H1 (cell line): ENCODE results near the gene DHDH. TPM values are rescaled to one million over a fixed set of nuclear protein-coding genes. Genes with fewer than 3 reads are reported as not detected.

Source experiments
- CTCF ChIA-PET: fragments of 300-600 bp; sonication (Branson Sonifier 250); formaldehyde crosslinking; loops from one replicate; lab custom pipeline; 2021; ENCODE audit not compliant: partially characterized antibody; lab: Charles Lee
- POLR2A ChIA-PET: fragments of 300-600 bp; sonication (Branson Sonifier 250); formaldehyde crosslinking; loops from one replicate; lab custom pipeline; 2021; ENCODE audit warnings: inconsistent platforms; ENCODE audit not compliant: partially characterized antibody; lab: Charles Lee
- DNase-seq, 2 experiments: peaks; one replicate each; pipeline versions ENCODE4 v3.0.0 to v3.0.0-alpha.2; 2010 to 2022; ENCODE audit warnings: low spot score in 2 of 2, low read depth in 1 of 2, mixed read lengths in 1 of 2
- FAIRE-seq: peaks from 2 replicates; lab custom pipeline; 2011; peaks lifted over from hg19 to GRCh38; lab: Jason Lieb, UNC
- H2AFZ ChIP-seq: 2 replicates; pipeline ENCODE4 v1.8.1; 2012; ENCODE audit warnings: low read length, inconsistent platforms
- H2AK5ac ChIP-seq: 2 replicates; pipeline ENCODE4 v1.6.1; 2013; ENCODE audit warnings: low read depth, low read length
- H2BK120ac ChIP-seq: replicated peaks from 2 replicates; pipeline ENCODE3; 2013; ENCODE audit warnings: low read depth, low read length, inconsistent platforms
- H2BK12ac ChIP-seq: 2 replicates; pipeline ENCODE4 v1.6.1; 2013; ENCODE audit warnings: low read depth, low read length
- H2BK15ac ChIP-seq: 2 replicates; pipeline ENCODE4 v1.6.1; 2013; ENCODE audit warnings: low read length
- H2BK20ac ChIP-seq: 2 replicates; pipeline ENCODE4 v1.6.1; 2013; ENCODE audit warnings: low read length
- H2BK5ac ChIP-seq: 2 replicates; pipeline ENCODE4 v1.6.1; 2013; ENCODE audit warnings: low read depth, low read length
- H3K14ac ChIP-seq: 2 replicates; pipeline ENCODE4 v1.6.1; 2013; ENCODE audit warnings: inconsistent platforms; ENCODE audit not compliant: insufficient read length
- H3K18ac ChIP-seq: 2 replicates; pipeline ENCODE4 v1.6.1; 2013; ENCODE audit warnings: low read length; ENCODE audit errors: extremely low read depth
- H3K23ac ChIP-seq: 2 replicates; pipeline ENCODE4 v1.6.1; 2013; ENCODE audit warnings: inconsistent platforms; ENCODE audit not compliant: insufficient read length
- H3K23me2 ChIP-seq: 2 replicates; pipeline ENCODE4 v1.6.1; 2013; ENCODE audit warnings: low read depth, low read length
- H3K27ac ChIP-seq: 2 replicates; pipeline ENCODE4 v1.6.1; 2011; ENCODE audit warnings: low read depth, low read length, inconsistent platforms
- H3K27me3 ChIP-seq, 4 experiments: replicated peaks in 1 of 4; 1 replicate in 1 of 4; 2 replicates in 3 of 4; pipeline versions ENCODE4 v1.6.1 to v1.8.1; 2011 to 2013; ENCODE audit warnings: low read length in 3 of 4, mild to moderate bottlenecking in 3 of 4, inconsistent platforms in 2 of 4, mixed read lengths in 2 of 4, moderate library complexity in 1 of 4; ENCODE audit not compliant: control insufficient read depth in 3 of 4, insufficient read depth in 3 of 4; ENCODE audit errors: extremely low read depth in 1 of 4
- H3K36me3 ChIP-seq, 4 experiments: 2 replicates each; pipeline versions ENCODE4 v1.6.1 to v1.8.1; 2011 to 2013; ENCODE audit warnings: mild to moderate bottlenecking in 4 of 4, low read length in 3 of 4, moderate library complexity in 2 of 4, control low read depth in 1 of 4, inconsistent platforms in 1 of 4; ENCODE audit not compliant: insufficient read depth in 4 of 4, control insufficient read depth in 2 of 4
- H3K4ac ChIP-seq: replicated peaks from 2 replicates; pipeline ENCODE3; 2013; ENCODE audit warnings: low read length, low read depth, mixed read lengths, inconsistent platforms; ENCODE audit not compliant: insufficient read length
- H3K4me1 ChIP-seq, 4 experiments: replicated peaks in 1 of 4; 1 replicate in 1 of 4; 2 replicates in 3 of 4; pipeline versions ENCODE4 v1.6.1 to v1.8.1; 2011 to 2013; ENCODE audit warnings: low read length in 3 of 4, inconsistent platforms in 2 of 4, mixed read lengths in 1 of 4; ENCODE audit not compliant: insufficient read depth in 4 of 4, control insufficient read depth in 3 of 4
- H3K4me2 ChIP-seq, 2 experiments: 2 replicates each; pipeline versions ENCODE4 v1.6.1 to v1.8.1; 2011 to 2013; ENCODE audit warnings: low read depth in 2 of 2, low read length in 2 of 2, control low read depth in 1 of 2, inconsistent platforms in 1 of 2, mild to moderate bottlenecking in 1 of 2; ENCODE audit not compliant: insufficient read depth in 1 of 2
- H3K4me3 ChIP-seq, 4 experiments: fragments of 200-600, 300-600 bp in 1 of 4; sonication (generic), shearing (Covaris generic), sonication (Bioruptor Twin) in 1 of 4; 2 replicates each; pipeline versions ENCODE4 v1.5.1 to v1.8.1; 2011 to 2016; ENCODE audit warnings: low read length in 4 of 4, low read depth in 3 of 4, control low read depth in 2 of 4, inconsistent platforms in 2 of 4, mild to moderate bottlenecking in 2 of 4, mixed read lengths in 1 of 4, moderate library complexity in 1 of 4; ENCODE audit not compliant: insufficient read depth in 2 of 4; ENCODE audit errors: extremely low read depth in 1 of 4
- H3K56ac ChIP-seq: replicated peaks from 2 replicates; pipeline ENCODE3; 2013; ENCODE audit warnings: low read depth, mild to moderate bottlenecking, mixed read lengths, low read length, inconsistent platforms; ENCODE audit not compliant: insufficient read length
- H3K79me1 ChIP-seq: 2 replicates; pipeline ENCODE4 v1.6.1; 2013; ENCODE audit warnings: low read depth, low read length, control low read depth
- H3K79me2 ChIP-seq, 2 experiments: 2 replicates each; pipeline versions ENCODE4 v1.6.1 to v1.8.1; 2012 to 2013; ENCODE audit warnings: low read length in 2 of 2, mild to moderate bottlenecking in 2 of 2, inconsistent platforms in 1 of 2; ENCODE audit not compliant: insufficient read depth in 2 of 2, control insufficient read depth in 1 of 2
- H3K9ac ChIP-seq, 4 experiments: replicated peaks in 1 of 4; 1 replicate in 1 of 4; 2 replicates in 3 of 4; pipeline versions ENCODE4 v1.6.1 to v1.8.1; 2011 to 2013; ENCODE audit warnings: low read depth in 3 of 4, low read length in 3 of 4, control low read depth in 2 of 4, mild to moderate bottlenecking in 2 of 4, moderate library complexity in 2 of 4, inconsistent platforms in 1 of 4; ENCODE audit errors: extremely low read depth in 1 of 4
- H3K9me3 ChIP-seq, 2 experiments: 2 replicates each; pipeline versions ENCODE4 v1.6.1 to v1.8.1; 2012 to 2013; ENCODE audit warnings: mild to moderate bottlenecking in 2 of 2, moderate library complexity in 2 of 2, control low read depth in 1 of 2, inconsistent platforms in 1 of 2, low read depth in 1 of 2, low read length in 1 of 2, mixed read lengths in 1 of 2; ENCODE audit not compliant: insufficient read depth in 2 of 2
- H4K20me1 ChIP-seq, 2 experiments: replicated peaks in 1 of 2; 2 replicates each; pipeline versions ENCODE3 to v1.8.1; 2011 to 2013; ENCODE audit warnings: inconsistent platforms in 2 of 2, low read length in 2 of 2, mild to moderate bottlenecking in 1 of 2; ENCODE audit not compliant: insufficient read depth in 2 of 2, control insufficient read depth in 1 of 2
- H4K5ac ChIP-seq: 2 replicates; pipeline ENCODE4 v1.6.1; 2013; ENCODE audit warnings: low read length, low read depth, mixed read lengths, inconsistent platforms; ENCODE audit not compliant: insufficient read length
- H4K8ac ChIP-seq: 2 replicates; pipeline ENCODE4 v1.8.0; 2013; ENCODE audit warnings: mild to moderate bottlenecking, moderate library complexity, low read length, inconsistent platforms; ENCODE audit not compliant: insufficient read depth; ENCODE audit errors: extremely low read depth
- H4K91ac ChIP-seq: replicated peaks from 2 replicates; pipeline ENCODE3; 2013; ENCODE audit warnings: low read length, mixed read lengths, inconsistent platforms; ENCODE audit not compliant: insufficient read length
- ASH2L ChIP-seq: fragments of 200-600, 300-600 bp; sonication (generic); IDR thresholded peaks from one replicate; pipeline ENCODE4 v1.7.1; 2017; ENCODE audit warnings: low read length
- CBX8 ChIP-seq: fragments of 300-800, 300-1000 bp; sonication (generic); IDR thresholded peaks from 2 replicates; pipeline ENCODE4 v1.7.1; 2016; ENCODE audit warnings: low read depth, low read length, borderline replicate concordance
- CTCF ChIP-seq, 3 experiments: IDR thresholded peaks; 1 replicate in 2 of 3; 2 replicates in 1 of 3; pipeline versions ENCODE4 v1.5.1 to v1.6.1; 2011; ENCODE audit warnings: low read length in 3 of 3, mild to moderate bottlenecking in 3 of 3, inconsistent platforms in 2 of 3, low read depth in 1 of 3, moderate library complexity in 1 of 3; ENCODE audit not compliant: insufficient read depth in 1 of 3; ENCODE audit errors: control extremely low read depth in 1 of 3
- JUND ChIP-seq: IDR thresholded peaks from 2 replicates; pipeline ENCODE4 v1.6.1; 2011; ENCODE audit warnings: mild to moderate bottlenecking, improper control_type of control experiment, low read length
- MAX ChIP-seq: IDR thresholded peaks from 2 replicates; pipeline ENCODE4 v1.6.1; 2012; ENCODE audit warnings: inconsistent platforms
- NRF1 ChIP-seq: IDR thresholded peaks from 2 replicates; pipeline ENCODE4 v1.6.1; 2011; ENCODE audit warnings: mild to moderate bottlenecking, low read depth, low read length, improper control_type of control experiment
- PHF8 ChIP-seq: fragments of 200-600 bp; sonication (generic); conservative IDR thresholded peaks from 2 replicates; pipeline ENCODE4 v1.7.1; 2012; ENCODE audit warnings: low read depth, mild to moderate bottlenecking, inconsistent platforms, low read length, moderate library complexity
- SIN3A ChIP-seq, 2 experiments: IDR thresholded peaks in 1 of 2; conservative IDR thresholded peaks in 1 of 2; 2 replicates each; pipeline ENCODE4 v1.6.1; 2011 to 2012; ENCODE audit warnings: low read length in 2 of 2, improper control_type of control experiment in 1 of 2, low read depth in 1 of 2, mild to moderate bottlenecking in 1 of 2
- SP2 ChIP-seq: IDR thresholded peaks from 2 replicates; pipeline ENCODE4 v1.6.1; 2012; ENCODE audit warnings: mild to moderate bottlenecking, low read length, inconsistent platforms
- TBP ChIP-seq: IDR thresholded peaks from 2 replicates; pipeline ENCODE4 v1.6.1; 2011; ENCODE audit warnings: low read depth, low read length, improper control_type of control experiment
- ZNF274 ChIP-seq: IDR thresholded peaks from 2 replicates; pipeline ENCODE4 v1.7.0; 2012; ENCODE audit warnings: low read length, borderline replicate concordance; ENCODE audit errors: extremely low read depth
- WGBS, 2 experiments: shearing (Covaris generic) in 1 of 2; methylation state at CpG; one replicate each; pipeline versions ENCODE4 v1.1.6 to v1.1.7; 2013 to 2015; ENCODE audit warnings: low lambda C conversion rate in 2 of 2, mixed read lengths in 2 of 2, inconsistent platforms in 1 of 2, low coverage in 1 of 2, missing lambda C conversion rate in 1 of 2; ENCODE audit not compliant: insufficient replicate concordance in 2 of 2, insufficient coverage in 1 of 2, insufficient read length in 1 of 2; ENCODE audit errors: extremely low coverage in 1 of 2, missing lambda C conversion rate in 1 of 2; 5-methylcytosine and 5-hydroxymethylcytosine counted together
- polyA plus RNA-seq, 7 experiments: library from polyadenylated mRNA; depleted of rRNA in 3 of 7; stranded (reverse) in 5 of 7; unstranded in 2 of 7; fragments of >200 nt in 5 of 7; fragments of 200-250 nt in 2 of 7; gene quantifications; 1 replicate in 5 of 7; 2 replicates in 1 of 7; 4 replicates in 1 of 7; pipeline versions ENCODE4 v1.2.1 to v1.2.3, GENCODE V29; 2011 to 2013; ENCODE audit warnings: missing spikeins in 2 of 7, mixed read lengths in 2 of 7
- total RNA-seq: library from RNA; stranded (reverse); fragmentation: NEBNext Ultra II Directional; extraction: Animal tissue kit (Norgen Biotek cat#: 25700); gene quantifications from 2 replicates; pipeline ENCODE4 v1.2.1, GENCODE V29; 2021

Gene DHDH
- total and polyA plus RNA-seq, 2 of the 8 experiments (the other 6 are each of a cell fraction or from before 2014, with no cell fraction given) = 2.2 to 2.8 TPM

GRCh38 chr19:48985711-48986110, 52.2 kb downstream of the DHDH start:
- H3K4me3 ChIP-seq = no peak overlapping the region
- 98% methylated on average over 13 of the region's 13 CpGs; no CpG with 5 or more reads in 1 of the 2 experiments for WGBS, 2 experiments
- no peaks in the 10 kb centered on the region for H3K79me2 ChIP-seq
- H3K36me3 ChIP-seq = peaks cover 3 to 43% (median 10%) of the 10 kb centered on the region in 4 experiments; a peak in 5 of 8 replicates
- H2BK5ac ChIP-seq = no peak overlapping the region
- no peaks in the 10 kb centered on the region for H3K9me3 ChIP-seq
- no peak overlapping the region for H3K4me2 ChIP-seq
- ChIA-PET POLR2A (no interaction called here), CTCF (interaction anchor here (0.9 to 1.7 kb wide), 3 partner anchors 9 to 51 kb away, joined by 3 to 7 read pairs (median 3); no protein-coding TSS in a partner anchor)
- no peak overlapping the region for H3K14ac ChIP-seq
- H4K91ac ChIP-seq = no peak overlapping the region
- no peak overlapping the region for H4K5ac ChIP-seq
- FAIRE-seq (no peak), DNase-seq (no peak)
- H3K23me2 ChIP-seq = no peaks in the 10 kb centered on the region
- H2BK12ac ChIP-seq = no peak overlapping the region
- no peak overlapping the region for H4K8ac ChIP-seq
- H3K27ac ChIP-seq = no peak overlapping the region
- H2AK5ac ChIP-seq = no peak overlapping the region
- no peaks in the 10 kb centered on the region for H3K27me3 ChIP-seq
- H2BK120ac ChIP-seq = no peak overlapping the region
- H3K9ac ChIP-seq = no peak overlapping the region
- no peak overlapping the region for H2BK15ac ChIP-seq
- no peak overlapping the region for H3K56ac ChIP-seq
- H3K4ac ChIP-seq = no peak overlapping the region
- no peak overlapping the region for H3K18ac ChIP-seq
- peaks cover 0 to 5% of the 10 kb centered on the region in 2 experiments for H4K20me1 ChIP-seq
- no peaks in the 10 kb centered on the region for H3K4me1 ChIP-seq
- H3K23ac ChIP-seq = no peak overlapping the region
- H2AFZ ChIP-seq = no peak overlapping the region
- H3K79me1 ChIP-seq = no peaks in the 10 kb centered on the region
- H2BK20ac ChIP-seq = no peak overlapping the region
- TF ChIP-seq PHF8 (no peak), MAX (no peak), ZNF274 (no peak), NRF1 (no peak), ASH2L (no peak), JUND (no peak), CTCF (IDR thresholded peaks at IDR 0.05; ENCODE audit: control extremely low read depth in 1 of 3, insufficient read depth in 1 of 3, low read depth in 1 of 3, low read length in 3 of 3) (no peak), SIN3A (conservative IDR thresholded peaks at IDR 0.05 in 1 of 2, IDR thresholded peaks at IDR 0.05 in 1 of 2; ENCODE audit: low read depth in 1 of 2, low read length in 2 of 2) (no peak), SP2 (no peak), TBP (no peak), CBX8 (no peak)
